ENCODE results near the gene TCEAL8.

The TCEAL8 gene

DNA sequence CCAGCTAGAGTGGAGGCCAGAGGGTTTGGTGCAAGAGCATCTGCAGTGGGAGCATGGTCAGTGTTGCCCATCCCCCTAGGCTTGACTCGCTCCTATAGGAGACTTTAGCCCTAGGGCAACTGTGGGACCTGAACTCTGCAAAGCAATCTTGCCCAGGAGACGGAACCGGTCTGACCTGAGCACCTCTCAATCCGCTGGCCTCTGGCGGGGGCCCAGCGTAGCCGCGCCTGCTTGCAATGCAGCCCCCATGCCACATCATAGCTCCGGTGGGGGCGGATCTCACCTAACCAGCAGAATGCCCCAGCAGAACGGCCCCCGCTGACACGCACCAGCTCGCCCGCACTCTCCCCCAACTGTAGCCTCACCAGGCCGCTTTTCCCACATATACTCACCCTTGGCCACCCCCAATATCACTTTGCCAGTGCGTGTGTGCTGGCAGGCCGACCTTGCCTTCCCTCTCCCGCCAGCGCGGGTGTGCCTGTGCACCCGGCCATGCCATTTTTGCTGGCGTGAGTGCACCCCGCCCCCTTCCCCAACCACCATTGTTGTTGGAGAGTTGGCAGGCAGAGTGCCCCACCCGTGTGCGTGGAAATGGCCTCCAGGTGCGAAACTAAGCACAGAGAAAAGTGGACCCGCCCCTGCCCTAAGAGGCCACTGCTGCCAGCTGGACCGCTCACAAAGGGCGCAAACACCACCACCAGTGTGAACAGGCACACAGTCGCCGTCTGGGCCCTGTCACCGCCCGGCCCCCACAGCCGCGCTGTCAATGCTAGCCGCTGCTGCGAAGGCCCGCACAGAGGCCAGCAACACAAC is 34.2 kb downstream of the TCEAL8 start:
- FAIRE-seq = no peak
- DNase-seq (ENCODE audit: extremely low spot score, insufficient read length, low read depth) = no peak

- FAIRE-seq (no peak), DNase-seq (ENCODE audit: extremely low spot score, insufficient read length, low read depth) (no peak)
These were observed 39.4 kb downstream of the TCEAL8 start for GRCh38 chrX:103215425-103215991.

- peak; percentile 11 for DNase-seq (ENCODE audit: extremely low spot score, insufficient read length, low read depth)
- FAIRE-seq = no peak
These were observed 40.0 kb downstream of the TCEAL8 start, which contains the start of gene BEX4 for GRCh38 chrX:103214870-103215424. Gene BEX4, plus strand, starts transcription at chrX:103215108. Its CDS starts 1,046 bp downstream, at chrX:103216154.

DNA sequence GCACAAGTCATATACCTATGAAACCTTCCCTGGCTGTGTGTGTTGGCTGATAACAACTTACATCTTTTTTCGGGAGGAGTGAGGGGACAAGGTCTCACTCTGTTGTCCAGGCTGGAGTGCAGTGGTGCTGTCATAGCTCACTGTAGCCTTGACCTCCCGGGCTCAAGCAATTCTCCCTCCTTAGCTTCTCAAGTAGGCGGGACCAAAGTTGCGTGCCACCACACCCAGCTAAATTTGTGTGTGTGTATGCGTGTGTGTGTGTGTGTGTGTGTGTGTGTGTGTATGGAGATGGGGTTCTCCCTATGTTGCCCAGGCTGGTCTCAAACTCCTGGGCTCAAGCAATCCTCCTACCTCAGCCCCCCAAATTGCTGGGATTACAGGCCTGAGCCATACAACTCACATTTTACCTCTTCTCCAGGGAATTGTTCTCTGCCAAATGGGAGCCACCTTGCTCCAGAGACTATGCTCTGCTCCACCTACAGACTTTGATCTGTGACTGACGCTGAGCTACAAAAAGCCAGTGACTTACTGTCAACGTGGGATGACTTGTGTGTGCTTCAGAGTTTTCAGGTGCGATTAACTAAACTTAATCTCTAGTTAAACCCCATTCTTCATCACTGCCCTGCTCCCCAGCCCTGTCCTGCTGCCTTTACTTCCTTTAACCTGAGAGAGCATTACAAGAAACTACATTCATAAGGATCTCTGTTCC is 42.1 kb downstream of the TCEAL8 start:
- FAIRE-seq (no peak), DNase-seq (ENCODE audit: extremely low spot score, insufficient read length, low read depth) (no peak)

DNA sequence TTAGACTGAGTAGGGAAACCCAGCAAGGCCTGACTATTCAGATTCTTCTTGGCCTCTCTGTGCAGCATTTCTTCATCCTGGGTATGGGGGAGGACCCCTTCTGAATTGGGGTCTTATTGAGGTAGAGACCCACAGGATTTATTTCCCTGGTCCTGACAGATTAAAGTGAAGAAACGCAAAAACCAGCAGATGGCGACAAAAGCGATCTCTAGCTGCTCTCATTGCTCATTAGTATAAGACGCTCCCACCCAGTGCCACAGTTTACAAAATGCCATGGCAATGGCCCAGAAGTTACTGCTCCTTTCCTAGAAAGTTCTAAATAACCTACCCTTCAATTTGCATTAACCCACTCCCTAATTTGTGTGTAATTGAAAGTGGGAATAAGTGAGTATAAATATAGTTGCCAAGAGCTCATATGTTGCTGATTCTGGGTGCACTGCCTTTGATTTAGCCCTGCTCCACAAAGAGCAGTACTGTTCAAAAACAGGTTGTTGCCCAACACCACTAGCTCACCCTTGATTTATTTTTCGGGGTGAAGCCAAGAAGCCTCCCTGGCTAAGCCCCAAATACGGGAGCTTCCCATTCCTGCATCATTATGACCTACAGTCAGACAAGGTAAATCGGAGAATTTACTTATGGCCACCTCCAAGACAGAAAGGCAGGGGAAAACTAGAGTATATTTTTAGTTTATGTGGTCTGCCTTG is 43.8 kb downstream of the TCEAL8 start:
- FAIRE-seq = peak; percentile 52
- DNase-seq (ENCODE audit: extremely low spot score, insufficient read length, low read depth) = no peak

DNA sequence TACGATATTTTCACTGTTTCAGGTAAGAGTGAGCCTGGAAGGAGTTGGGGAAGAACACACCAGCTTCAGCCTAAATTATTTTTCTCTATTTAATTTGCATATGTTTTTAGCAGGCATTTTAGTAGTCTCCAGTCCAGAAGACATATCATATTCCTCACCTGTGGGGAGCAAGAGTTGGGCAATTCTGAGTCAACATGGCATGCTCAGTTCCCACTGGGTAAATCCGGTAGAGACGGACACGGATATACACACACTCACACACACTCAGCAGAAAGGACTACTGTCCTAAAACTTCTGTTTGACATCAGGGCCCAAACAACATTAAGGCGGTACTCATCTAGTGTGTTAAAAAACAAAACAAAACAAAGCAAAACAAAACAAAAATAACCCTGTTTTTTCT is 44.9 kb downstream of the TCEAL8 start:
- DNase-seq (ENCODE audit: extremely low spot score, insufficient read length, low read depth) (no peak), FAIRE-seq (no peak)

Measured in GM18507 (cell line).